Fibroblast of gingiva (primary cell): ENCODE results near the gene FZD1.

Source experiments
- DNase-seq: peaks from one replicate; pipeline ENCODE4 v3.0.0-alpha.2; 2011; ENCODE audit warnings: low read depth

Gene FZD1

GRCh38 chr7:91264046-91264923 lies at the start of gene FZD1:
TSS of gene FZD1 (plus strand) at chr7:91264433. CDS start at chr7:91264881, 448 bp downstream.
- DNase-seq: peak; percentile 100

DNA sequence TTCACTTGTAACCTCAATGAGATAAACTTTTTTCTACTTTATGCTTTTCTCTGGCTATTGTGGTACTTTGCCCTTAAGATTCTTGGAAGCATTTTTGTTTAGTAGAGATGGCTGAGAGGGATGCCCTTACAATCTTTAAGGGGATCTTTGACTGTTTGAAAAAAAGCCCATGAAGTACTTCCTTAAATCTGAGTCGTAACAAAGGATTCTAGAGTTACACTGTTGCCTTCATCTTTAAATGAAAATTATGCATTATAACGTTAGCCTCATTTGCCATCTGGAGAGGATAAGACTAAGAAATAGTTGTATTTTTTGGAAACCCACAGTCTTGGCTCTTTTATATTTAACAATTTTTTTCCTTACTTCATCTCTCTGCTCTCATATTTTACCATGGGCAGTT lies 37.8 kb upstream of the FZD1 start:
- DNase-seq: no peak

DNA sequence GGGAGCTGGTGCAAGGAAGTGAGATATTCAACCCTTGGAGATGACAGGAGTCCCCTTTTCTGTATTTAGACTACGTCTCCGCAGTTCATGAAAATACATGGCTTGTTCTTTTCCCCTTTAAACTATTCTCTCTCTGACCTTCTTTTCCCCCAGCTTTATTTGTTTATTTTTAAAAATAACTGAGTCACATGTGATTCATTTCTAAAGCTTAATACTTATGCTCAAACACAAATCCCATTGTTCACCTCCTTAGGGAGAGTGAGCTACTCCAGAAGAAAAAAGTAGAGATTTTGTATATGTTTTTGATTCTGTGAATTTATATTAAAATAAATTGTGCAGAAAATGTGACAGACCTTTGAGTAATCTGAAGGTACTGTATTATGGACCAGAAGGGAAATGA lies 35.9 kb upstream of the FZD1 start:
- DNase-seq: peak; percentile 27

DNA sequence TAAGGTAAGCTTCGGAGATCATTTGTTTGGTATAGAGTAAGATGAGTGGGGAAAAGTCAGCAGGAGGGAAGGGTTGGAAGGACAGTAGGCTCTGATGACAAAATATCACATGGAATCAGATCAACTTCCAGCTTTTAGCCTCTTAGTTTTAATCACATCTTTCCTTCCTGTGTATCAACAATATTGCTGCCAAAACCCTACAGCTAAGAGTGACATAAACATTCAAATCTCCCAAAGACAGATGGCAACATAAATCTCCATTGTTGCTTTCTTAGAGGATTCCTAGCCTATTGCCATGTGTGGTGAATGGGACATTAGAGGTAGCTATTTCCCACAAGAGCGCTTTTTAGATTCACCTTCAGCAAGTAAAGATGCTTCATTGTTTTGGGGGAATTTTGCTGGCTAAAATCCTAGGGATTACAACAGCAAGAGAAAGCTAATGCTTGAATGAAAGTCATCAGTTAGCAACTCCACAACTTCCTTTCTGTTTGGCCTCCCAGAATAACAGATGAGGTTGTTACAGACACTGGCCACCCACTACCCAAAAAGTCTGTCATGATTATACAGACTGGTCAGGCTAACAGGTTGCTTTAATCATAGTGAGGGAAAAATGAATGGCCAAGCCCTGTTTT lies 35.2 kb upstream of the FZD1 start:
- DNase-seq: peak; percentile 49

GRCh38 chr7:91230100-91230499 lies 34.1 kb upstream of the FZD1 start:
- no peak for DNase-seq

DNA sequence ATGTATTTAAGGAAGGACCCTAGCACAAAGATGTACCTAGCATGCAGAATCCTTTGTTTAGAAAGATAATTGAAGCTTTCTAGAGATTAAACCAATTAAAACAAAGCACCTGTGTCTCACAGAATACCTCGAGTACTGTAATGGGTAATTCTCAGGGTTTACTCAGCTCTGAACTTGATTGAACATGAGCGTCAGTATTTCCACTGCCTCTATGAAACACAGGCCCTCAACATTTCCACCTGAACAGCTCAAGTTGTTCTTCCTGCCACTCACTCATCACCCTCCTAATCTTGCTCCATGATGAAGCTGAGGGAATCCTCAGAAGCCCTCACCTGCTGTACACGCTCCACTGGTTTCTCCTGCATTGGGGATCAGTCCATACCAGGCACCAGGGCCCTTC lies 33.7 kb upstream of the FZD1 start:
- no peak for DNase-seq

DNA sequence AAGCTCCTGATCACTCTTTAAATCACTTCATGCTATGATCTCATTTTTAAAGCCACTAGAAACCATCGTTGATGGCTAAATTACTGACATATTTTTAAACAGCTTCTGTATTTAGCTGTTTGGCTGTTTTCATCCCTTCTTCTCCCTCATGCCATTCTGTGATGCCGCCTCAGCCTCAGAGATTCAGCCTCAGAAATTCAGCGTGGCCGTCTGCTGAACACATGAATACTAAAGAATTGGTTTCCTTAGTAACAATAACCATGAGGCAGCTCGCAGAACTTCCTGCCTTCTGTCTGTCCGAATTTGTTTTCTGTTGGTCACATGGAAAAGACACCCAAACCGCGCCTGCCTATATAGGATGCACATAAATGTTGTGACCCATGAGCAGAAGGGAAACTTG lies 31.0 kb upstream of the FZD1 start:
- no peak for DNase-seq

- peak; percentile 24 for DNase-seq
These were observed 28.9 kb upstream of the FZD1 start for GRCh38 chr7:91235211-91235832.

- DNase-seq: peak; percentile 56
These were observed 25.0 kb upstream of the FZD1 start for GRCh38 chr7:91239171-91239604.

DNA sequence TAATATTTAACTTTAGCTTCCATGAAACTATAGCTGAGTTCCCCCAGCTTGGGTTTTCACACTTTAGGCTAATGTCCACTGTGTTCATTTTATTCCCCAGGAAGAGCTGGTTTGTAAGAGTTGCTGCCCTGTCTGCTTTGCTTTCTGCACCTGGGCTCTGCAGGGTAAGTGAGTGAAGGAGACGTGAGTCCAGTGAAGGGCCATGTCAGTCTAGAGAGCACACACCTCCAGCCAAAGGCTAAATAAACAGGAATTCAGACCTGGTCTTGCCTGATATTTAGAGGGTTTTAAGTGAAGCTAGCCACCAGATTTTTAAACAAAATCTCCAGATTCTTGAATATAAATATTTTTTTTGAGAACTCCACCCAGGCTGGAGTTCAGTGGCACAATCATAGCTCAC lies 24.5 kb upstream of the FZD1 start:
- no peak for DNase-seq

GRCh38 chr7:91240376-91240941 lies 23.8 kb upstream of the FZD1 start:
- peak; percentile 89 for DNase-seq

GRCh38 chr7:91242097-91242844 lies 22.0 kb upstream of the FZD1 start:
- peak; percentile 49 for DNase-seq

GRCh38 chr7:91243591-91244301 lies 20.5 kb upstream of the FZD1 start:
- peak; percentile 66 for DNase-seq

DNA sequence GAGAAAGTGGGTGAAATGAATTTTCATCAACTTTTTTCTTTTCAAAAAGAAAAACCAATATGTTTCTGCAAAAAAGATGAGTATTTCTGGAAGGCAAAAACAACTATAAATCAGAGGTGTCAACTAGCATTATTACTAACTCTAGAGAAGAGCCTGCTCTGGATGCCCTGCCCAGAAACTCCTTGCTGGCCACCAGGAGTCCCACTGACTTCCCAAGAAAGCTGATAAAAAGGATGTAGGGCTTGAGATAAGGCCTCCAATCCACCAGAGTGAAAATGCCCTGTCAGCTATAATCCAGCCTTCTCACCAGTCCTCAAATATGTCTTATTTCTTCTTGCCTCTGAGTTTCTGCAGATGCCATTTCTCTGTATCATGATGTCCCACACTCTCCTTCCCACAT lies 16.7 kb upstream of the FZD1 start:
- no peak for DNase-seq

- peak; percentile 20 for DNase-seq
These were observed 15.2 kb upstream of the FZD1 start for GRCh38 chr7:91248996-91249395.

GRCh38 chr7:91249506-91250233 lies 14.6 kb upstream of the FZD1 start:
- peak; percentile 76 for DNase-seq

GRCh38 chr7:91250706-91251105 lies 13.5 kb upstream of the FZD1 start:
- DNase-seq: no peak

GRCh38 chr7:91251877-91252276 lies 12.4 kb upstream of the FZD1 start:
- peak; percentile 86 for DNase-seq

- DNase-seq: peak; percentile 46
These were observed 718 bp upstream of the FZD1 start for GRCh38 chr7:91263384-91264045.
